Measurements from ENCODE around the gene NUDT19. TPM values are rescaled to one million over a fixed set of nuclear protein-coding genes. Genes with fewer than 3 reads are reported as not detected.
"Not testable (repeated sequence)": the region's sequence is repeated elsewhere in the genome, so short reads cannot be mapped to it uniquely, and the experiment has no call there.

NUDT19 gene
- 16.9 and 18.3 TPM in 2 replicates for total RNA-seq

GRCh38 chr19:32691291-32691951, at the start of gene NUDT19:
Gene NUDT19, plus strand, starts transcription at chr19:32691821. Its CDS starts 140 bp downstream, at chr19:32691961.
- no peak for DNase-seq (ENCODE audit: extremely low read depth, low read depth, low spot score)

- DNase-seq (ENCODE audit: extremely low read depth, low read depth, low spot score): no peak
These were observed 48.9 kb upstream of the NUDT19 start for GRCh38 chr19:32642771-32643170.

- no peak for DNase-seq (ENCODE audit: extremely low read depth, low read depth, low spot score)
These were observed 45.1 kb upstream of the NUDT19 start for GRCh38 chr19:32646556-32646955.

DNA sequence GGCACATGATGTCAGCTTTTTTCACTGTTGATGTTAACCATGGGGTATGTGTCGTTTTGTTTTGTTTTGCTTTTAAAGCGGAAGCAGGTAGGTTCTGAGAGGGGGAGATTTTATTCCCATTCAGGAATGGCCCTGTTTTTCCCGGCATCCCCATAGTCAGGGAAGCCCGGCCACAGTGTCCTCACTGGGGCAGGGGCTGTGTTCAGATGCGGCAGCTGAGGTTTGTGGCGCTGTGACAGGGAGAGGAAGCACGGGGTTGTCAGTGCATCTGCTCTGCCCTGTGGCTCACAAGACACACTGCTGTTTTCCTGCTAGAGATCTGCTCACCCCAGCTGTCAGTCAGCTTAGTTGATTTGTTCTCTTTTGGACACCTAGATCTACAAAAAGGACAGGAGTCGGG, 44.3 kb upstream of the NUDT19 start:
- no peak for DNase-seq (ENCODE audit: extremely low read depth, low read depth, low spot score)

- DNase-seq (ENCODE audit: extremely low read depth, low read depth, low spot score): no peak
These were observed 41.9 kb upstream of the NUDT19 start for GRCh38 chr19:32649751-32650150.

GRCh38 chr19:32650671-32651070, 41.0 kb upstream of the NUDT19 start:
- DNase-seq (ENCODE audit: extremely low read depth, low read depth, low spot score): no peak

DNA sequence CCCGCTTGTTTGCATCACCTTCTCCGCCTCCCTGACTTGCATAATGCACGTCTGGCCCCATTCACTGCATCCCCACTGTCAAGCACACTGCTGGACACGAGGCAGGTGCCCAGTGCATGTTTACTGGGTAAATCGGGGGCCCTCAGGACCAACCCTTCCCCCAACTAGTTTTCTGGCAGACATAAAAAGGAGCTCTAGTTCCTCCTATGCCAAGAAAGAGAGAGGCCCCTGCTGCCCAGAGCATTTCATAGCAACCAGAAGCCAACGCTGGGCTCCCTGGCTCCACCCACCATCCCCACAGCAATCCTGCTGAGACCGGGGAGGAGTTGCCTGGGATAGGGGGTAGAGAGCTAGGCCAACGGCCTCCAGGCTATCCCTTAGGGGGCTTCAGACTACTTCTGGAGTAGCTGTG, 39.9 kb upstream of the NUDT19 start:
- DNase-seq (ENCODE audit: extremely low read depth, low read depth, low spot score): no peak

- not testable (repeated sequence) for DNase-seq (ENCODE audit: extremely low read depth, low read depth, low spot score)
These were observed 39.3 kb upstream of the NUDT19 start for GRCh38 chr19:32652331-32652730.

- no peak for DNase-seq (ENCODE audit: extremely low read depth, low read depth, low spot score)
These were observed 38.6 kb upstream of the NUDT19 start for GRCh38 chr19:32652894-32653598.

GRCh38 chr19:32653599-32653915, 38.1 kb upstream of the NUDT19 start:
- no peak for DNase-seq (ENCODE audit: extremely low read depth, low read depth, low spot score)

GRCh38 chr19:32656379-32656778, 35.2 kb upstream of the NUDT19 start:
- DNase-seq (ENCODE audit: extremely low read depth, low read depth, low spot score): not testable (repeated sequence)

- DNase-seq (ENCODE audit: extremely low read depth, low read depth, low spot score): no peak
These were observed 33.5 kb upstream of the NUDT19 start for GRCh38 chr19:32658075-32658474.

DNA sequence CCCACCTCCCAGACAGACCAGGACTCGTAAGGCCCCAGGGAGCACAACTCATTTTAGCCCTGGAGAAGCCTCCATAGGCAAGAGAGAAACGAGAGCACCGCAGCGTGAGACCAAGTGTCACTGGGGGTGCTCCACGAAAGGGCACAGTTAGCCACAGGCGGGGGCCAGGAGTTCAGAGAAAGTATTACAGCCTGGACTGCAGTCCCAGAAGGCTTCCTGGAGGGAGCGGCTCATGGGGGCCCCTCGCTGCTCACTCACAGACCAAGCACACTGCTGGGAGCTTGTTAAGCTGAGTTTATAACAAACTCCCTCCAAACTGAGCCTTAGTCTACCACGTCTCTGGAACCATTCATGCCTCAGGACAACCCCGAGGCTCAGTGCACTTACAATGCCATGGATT, 33.1 kb upstream of the NUDT19 start:
- no peak for DNase-seq (ENCODE audit: extremely low read depth, low read depth, low spot score)

DNA sequence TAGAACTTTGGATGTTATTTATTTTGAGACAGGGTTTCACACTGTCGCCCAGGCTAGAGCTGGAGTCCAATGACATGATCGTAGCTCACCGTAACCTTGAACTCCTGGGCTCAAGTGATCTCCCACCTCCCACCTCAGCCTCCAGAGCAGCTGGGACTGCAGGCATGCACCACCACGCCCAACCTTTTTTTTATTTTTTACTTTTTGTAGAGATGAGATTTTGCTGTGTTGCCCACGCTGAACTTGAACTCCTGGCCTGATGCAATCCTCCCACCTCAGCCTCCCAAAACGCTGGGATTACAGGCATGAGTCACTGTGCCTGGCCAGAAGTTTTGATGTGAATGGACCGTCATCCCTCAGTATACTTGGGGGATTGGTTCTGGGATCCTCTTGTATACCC, 30.3 kb upstream of the NUDT19 start:
- no peak for DNase-seq (ENCODE audit: extremely low read depth, low read depth, low spot score)

DNA sequence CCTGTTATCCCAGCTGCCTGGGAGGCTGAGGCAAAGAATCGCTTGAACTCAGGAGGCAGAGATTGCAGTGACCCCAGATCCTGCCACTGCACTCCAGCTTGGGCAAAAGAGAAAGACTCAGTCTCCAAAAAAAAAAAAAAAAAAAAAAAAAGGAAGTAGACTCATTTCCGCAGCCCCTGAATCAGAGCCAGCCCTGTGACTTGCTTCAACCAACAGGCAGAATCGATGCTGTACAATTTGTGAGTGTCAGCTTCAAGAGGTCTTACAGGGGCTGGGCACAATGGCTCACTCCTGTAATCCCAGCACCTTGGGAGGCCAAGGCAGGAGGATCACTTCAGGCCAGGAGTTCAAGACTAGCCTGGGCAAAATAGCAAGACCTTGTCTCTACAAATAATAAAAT, 29.4 kb upstream of the NUDT19 start:
- peak; percentile 58 for DNase-seq (ENCODE audit: extremely low read depth, low read depth, low spot score)

GRCh38 chr19:32666084-32666483, 25.5 kb upstream of the NUDT19 start:
- no peak for DNase-seq (ENCODE audit: extremely low read depth, low read depth, low spot score)

- no peak for DNase-seq (ENCODE audit: extremely low read depth, low read depth, low spot score)
These were observed 22.3 kb upstream of the NUDT19 start for GRCh38 chr19:32669310-32669709.

DNA sequence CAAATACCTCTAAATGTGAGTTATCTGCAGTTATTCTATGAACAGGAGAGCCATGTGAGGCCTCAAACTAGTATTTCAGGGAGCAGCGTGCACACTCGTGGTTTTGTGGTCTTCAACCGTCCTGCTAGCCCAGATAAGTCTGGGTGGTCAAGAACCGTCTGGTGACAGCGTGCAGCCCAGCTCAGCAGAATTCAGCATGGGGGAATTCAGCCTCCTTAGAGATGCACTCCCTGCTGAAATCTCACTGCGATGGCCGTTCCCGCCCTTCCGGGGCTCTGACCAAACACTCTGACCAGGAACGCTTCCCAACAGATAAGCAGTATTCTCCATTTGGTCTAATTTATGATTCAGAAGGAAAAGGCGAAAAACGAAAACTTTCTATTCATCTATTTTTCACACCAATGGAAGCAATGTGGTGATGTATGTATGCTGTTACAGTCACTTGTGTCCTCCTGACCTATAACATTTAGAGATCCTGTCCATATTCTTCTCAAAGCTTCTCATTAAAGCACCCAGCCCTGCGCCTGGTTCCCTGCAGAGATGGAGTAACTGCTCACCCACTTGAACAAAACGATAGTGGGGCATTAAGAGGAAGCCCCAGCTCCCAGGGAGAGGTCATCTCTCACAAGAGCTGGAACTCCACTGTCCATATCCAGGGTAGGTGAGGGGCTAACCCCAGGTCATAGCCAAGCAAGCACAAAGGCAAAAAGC, 19.6 kb upstream of the NUDT19 start:
- DNase-seq (ENCODE audit: extremely low read depth, low read depth, low spot score): no peak

GRCh38 chr19:32672841-32673240, 18.8 kb upstream of the NUDT19 start:
- no peak for DNase-seq (ENCODE audit: extremely low read depth, low read depth, low spot score)

DNA sequence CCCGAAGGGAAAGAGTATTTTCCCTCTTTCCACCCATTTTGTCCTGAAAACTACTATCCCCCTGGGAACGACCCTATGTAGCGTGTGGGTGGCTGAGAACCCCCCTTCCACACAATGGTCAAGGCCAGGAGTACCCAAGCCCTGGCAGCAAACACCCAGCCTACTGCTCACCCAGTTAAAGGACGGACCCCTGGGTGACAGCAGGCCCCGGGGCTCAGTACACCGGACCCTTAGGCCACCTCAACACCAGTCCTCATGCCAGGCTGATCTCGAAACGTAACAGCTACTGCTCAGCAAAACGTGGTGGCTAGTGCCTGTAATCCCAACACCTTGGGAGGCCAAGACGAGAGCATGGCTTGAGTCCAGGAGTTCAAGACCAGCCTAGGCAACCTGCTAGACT, 18.0 kb upstream of the NUDT19 start:
- DNase-seq (ENCODE audit: extremely low read depth, low read depth, low spot score): no peak

DNA sequence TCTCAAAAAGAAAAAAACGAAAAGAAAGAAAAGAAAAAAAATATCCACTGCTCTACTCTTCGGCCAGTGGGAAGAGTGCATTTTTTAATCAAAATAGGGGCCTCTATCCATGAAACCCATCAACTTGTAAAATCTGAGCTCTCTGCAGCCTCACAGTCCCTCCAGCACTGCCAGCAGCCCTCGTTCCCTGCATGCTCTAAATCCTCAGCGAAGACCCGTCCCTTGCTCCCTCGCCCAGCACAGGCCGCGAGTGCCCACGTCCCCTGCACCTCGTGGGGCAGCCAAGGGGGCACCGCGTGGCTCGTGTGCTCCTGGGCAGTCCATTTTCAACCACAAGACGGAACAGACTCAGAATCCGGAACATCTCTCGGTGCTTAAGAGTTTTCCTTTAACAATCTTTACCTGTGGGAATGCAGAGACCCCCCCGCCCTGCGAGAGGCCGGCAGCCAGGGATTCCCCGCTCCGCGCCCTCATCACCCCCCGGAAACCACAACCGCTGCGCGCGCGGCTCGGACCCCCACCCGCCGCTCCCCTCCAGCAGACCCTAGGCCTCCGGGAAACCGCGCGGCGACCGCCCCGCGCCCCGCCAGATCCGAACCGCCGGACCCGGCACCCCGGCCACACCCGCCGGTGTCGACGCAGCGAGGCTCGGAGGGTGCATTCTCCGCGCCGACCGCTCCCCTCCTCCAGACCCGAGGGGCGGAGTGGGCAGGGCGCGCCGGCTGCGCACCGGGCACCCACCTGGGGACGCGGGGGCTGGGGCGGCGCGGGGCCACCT, 17.3 kb upstream of the NUDT19 start:
- no peak for DNase-seq (ENCODE audit: extremely low read depth, low read depth, low spot score)
